ENCODE data around the gene PARVA. TPM values are rescaled to one million over a fixed set of nuclear protein-coding genes. Genes with fewer than 3 reads are reported as not detected.

PARVA gene
- total RNA-seq, 1 experiment from 2014 or later: 29.1 TPM

DNA sequence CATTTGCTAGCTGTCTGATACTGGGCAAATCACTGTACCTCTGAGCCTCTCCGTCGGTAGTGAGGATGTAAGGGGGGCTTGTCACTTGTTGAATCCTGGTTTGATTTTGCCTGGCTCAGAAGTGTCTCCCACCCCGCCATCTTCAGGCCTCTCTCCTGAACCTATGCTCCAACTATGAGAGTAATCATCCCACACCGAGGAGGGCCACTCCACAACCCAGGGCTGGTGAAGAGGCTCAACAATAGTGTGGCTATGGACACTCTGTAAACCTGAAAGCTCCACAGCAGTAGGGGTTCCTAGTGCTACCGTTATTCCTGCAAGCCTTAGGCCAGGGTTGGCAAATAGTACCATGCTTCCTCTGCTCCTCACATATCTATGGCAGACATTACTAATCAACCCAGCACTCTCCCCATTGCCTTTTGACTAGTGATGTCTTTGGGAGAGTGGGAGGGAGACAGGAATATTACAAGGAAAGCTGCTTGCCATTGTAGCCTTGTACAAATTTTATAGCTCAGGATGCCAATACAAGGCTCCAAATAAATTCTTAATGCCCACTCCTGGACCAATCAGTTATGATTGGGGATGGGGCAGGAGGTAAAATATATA lies 162.8 kb downstream of the PARVA start:
- ATAC-seq (no peak), DNase-seq (ENCODE audit: low read depth, low spot score) (no peak)
- H3K36me3 ChIP-seq (ENCODE audit: control insufficient read depth, insufficient read depth, low read length): no peaks in the 10 kb centered on the region
- no TSS peak for BruUV-seq (replicated peaks)
- no peak overlapping the region for H3K27ac ChIP-seq (ENCODE audit: low read length)
- CTCF ChIA-PET: no interaction called here
- in situ Hi-C loops (cut with HindIII; ENCODE audit: low pct_unique_long_range_greater_than_20kb, low sequenced_read_pairs): no loop called here
- no peak overlapping the region for H3K4me3 ChIP-seq (ENCODE audit: low read depth in 2 of 2, low read length in 2 of 2)
- POLR2A ChIA-PET: no interaction called here
- intact Hi-C loops (cut with micrococcal nuclease; ENCODE audit: unreplicated experiment): no loop called here
- no peaks in the 10 kb centered on the region for H3K9me3 ChIP-seq (ENCODE audit: control insufficient read depth, insufficient read depth, low read depth, low read length)
- no peaks in the 10 kb centered on the region for H3K27me3 ChIP-seq (ENCODE audit: control insufficient read depth, insufficient read depth, low read length)
- no peak for TF ChIP-seq POLR2AphosphoS5 (IDR thresholded peaks at IDR 0.05; ENCODE audit: low read depth, low read length)
- no peak for TF ChIP-seq SIN3A (IDR thresholded peaks at IDR 0.05; ENCODE audit: borderline replicate concordance, insufficient read depth, low read depth, low read length)
- no peak for TF ChIP-seq TCF7L2 (IDR thresholded peaks at IDR 0.05; ENCODE audit: low read depth, low read length)
- TF ChIP-seq, protein P1, sequence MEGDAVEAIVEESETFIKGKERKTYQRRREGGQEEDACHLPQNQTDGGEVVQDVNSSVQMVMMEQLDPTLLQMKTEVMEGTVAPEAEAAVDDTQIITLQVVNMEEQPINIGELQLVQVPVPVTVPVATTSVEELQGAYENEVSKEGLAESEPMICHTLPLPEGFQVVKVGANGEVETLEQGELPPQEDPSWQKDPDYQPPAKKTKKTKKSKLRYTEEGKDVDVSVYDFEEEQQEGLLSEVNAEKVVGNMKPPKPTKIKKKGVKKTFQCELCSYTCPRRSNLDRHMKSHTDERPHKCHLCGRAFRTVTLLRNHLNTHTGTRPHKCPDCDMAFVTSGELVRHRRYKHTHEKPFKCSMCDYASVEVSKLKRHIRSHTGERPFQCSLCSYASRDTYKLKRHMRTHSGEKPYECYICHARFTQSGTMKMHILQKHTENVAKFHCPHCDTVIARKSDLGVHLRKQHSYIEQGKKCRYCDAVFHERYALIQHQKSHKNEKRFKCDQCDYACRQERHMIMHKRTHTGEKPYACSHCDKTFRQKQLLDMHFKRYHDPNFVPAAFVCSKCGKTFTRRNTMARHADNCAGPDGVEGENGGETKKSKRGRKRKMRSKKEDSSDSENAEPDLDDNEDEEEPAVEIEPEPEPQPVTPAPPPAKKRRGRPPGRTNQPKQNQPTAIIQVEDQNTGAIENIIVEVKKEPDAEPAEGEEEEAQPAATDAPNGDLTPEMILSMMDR (IDR thresholded peaks at IDR 0.05): no peak
- TF ChIP-seq, protein P2, sequence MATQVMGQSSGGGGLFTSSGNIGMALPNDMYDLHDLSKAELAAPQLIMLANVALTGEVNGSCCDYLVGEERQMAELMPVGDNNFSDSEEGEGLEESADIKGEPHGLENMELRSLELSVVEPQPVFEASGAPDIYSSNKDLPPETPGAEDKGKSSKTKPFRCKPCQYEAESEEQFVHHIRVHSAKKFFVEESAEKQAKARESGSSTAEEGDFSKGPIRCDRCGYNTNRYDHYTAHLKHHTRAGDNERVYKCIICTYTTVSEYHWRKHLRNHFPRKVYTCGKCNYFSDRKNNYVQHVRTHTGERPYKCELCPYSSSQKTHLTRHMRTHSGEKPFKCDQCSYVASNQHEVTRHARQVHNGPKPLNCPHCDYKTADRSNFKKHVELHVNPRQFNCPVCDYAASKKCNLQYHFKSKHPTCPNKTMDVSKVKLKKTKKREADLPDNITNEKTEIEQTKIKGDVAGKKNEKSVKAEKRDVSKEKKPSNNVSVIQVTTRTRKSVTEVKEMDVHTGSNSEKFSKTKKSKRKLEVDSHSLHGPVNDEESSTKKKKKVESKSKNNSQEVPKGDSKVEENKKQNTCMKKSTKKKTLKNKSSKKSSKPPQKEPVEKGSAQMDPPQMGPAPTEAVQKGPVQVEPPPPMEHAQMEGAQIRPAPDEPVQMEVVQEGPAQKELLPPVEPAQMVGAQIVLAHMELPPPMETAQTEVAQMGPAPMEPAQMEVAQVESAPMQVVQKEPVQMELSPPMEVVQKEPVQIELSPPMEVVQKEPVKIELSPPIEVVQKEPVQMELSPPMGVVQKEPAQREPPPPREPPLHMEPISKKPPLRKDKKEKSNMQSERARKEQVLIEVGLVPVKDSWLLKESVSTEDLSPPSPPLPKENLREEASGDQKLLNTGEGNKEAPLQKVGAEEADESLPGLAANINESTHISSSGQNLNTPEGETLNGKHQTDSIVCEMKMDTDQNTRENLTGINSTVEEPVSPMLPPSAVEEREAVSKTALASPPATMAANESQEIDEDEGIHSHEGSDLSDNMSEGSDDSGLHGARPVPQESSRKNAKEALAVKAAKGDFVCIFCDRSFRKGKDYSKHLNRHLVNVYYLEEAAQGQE (IDR thresholded peaks at IDR 0.05; ENCODE audit: insufficient read depth in 1 of 2, low read depth in 2 of 2, low read length in 1 of 2): no peak
- peaks cover 3% of the 10 kb centered on the region; the same call in 1 of the 2 replicates for H3K4me1 ChIP-seq (ENCODE audit: control insufficient read depth, insufficient read depth, low read length)

DNA sequence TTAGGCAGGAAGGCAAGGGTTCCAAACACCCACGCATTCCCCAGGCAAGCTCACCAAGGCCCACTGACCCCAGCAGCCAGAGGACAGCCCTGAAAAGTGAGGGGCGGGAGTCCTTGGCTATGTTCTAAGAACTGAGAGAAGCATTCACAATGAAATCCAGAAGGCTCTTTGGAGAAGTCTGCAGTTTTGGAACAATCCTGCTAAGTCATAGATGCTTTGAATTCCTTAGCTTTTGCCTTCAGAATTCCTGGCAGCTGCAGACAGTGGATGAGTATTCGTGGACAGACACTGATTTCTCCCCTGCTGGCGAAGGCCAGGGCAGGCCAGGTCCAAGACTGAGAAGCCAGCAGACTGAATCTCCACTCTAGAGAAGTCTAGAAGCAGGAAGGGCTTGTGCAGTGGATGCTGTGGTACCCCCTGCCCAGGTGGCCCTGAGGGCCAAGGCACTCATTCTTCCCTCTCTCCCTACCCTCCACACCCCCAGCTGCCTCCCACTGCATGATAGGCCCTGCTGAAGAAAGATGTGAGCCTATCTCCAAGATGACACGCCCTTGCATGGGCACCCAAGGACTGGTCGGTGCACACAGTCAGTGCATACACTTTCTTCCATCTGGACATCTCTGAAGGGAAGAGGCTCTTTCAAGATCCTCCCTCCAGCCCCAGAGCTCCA lies 163.7 kb downstream of the PARVA start:
- no TSS peak for BruUV-seq (replicated peaks)
- intact Hi-C loops (cut with micrococcal nuclease; ENCODE audit: unreplicated experiment) (no loop called here), in situ Hi-C loops (cut with HindIII; ENCODE audit: low pct_unique_long_range_greater_than_20kb, low sequenced_read_pairs) (no loop called here)
- no peak for DNase-seq (ENCODE audit: low read depth, low spot score)
- POLR2A ChIA-PET: no interaction called here
- Histone ChIP-seq H3K4me3 (ENCODE audit: low read depth in 2 of 2, low read length in 2 of 2) (no peak overlapping the region), H3K27ac (ENCODE audit: low read length) (no peak overlapping the region), H3K27me3 (ENCODE audit: control insufficient read depth, insufficient read depth, low read length) (no peaks in the 10 kb centered on the region), H3K4me1 (ENCODE audit: control insufficient read depth, insufficient read depth, low read length) (peaks cover 3% of the 10 kb centered on the region; the same call in 1 of the 2 replicates), H3K36me3 (ENCODE audit: control insufficient read depth, insufficient read depth, low read length) (no peaks in the 10 kb centered on the region), H3K9me3 (ENCODE audit: control insufficient read depth, insufficient read depth, low read depth, low read length) (no peaks in the 10 kb centered on the region)
- TF ChIP-seq SIN3A (IDR thresholded peaks at IDR 0.05; ENCODE audit: borderline replicate concordance, insufficient read depth, low read depth, low read length): no peak
- no peak for TF ChIP-seq TCF7L2 (IDR thresholded peaks at IDR 0.05; ENCODE audit: low read depth, low read length)
- no peak for TF ChIP-seq POLR2AphosphoS5 (IDR thresholded peaks at IDR 0.05; ENCODE audit: low read depth, low read length)
- TF ChIP-seq, protein P1 (IDR thresholded peaks at IDR 0.05): no peak
- TF ChIP-seq, protein P2 (IDR thresholded peaks at IDR 0.05; ENCODE audit: insufficient read depth in 1 of 2, low read depth in 2 of 2, low read length in 1 of 2): no peak
- CTCF ChIA-PET: no interaction called here
- ATAC-seq: peak; percentile 61

Measured in Panc1 (cell line).